Right lobe of liver (tissue), 4 donors: Measurements from ENCODE around the gene AJAP1.

ENCODE experiments used
- POLR2A ChIP-seq: fragments of 450-650 bp; IDR thresholded peaks from one replicate; pipeline ENCODE4 v1.6.1; 2017; ENCODE audit warnings: antibody characterized with exemption, mild to moderate bottlenecking
- TF ChIP-seq, protein P1 (sequence below), 4 donors: fragments of 200-600 bp in 3 of 4; fragments of 450-650 bp in 1 of 4; IDR thresholded peaks; one replicate each; pipeline versions ENCODE4 v1.5.1 to v1.8.0; 2016 to 2022; ENCODE audit warnings: antibody characterized with exemption in 4 of 4, mild to moderate bottlenecking in 2 of 4
- donor health status: DM: no; HTN: no; CAD: no.
- donor health status: DM: no; HTN: no; CAD: no.
- donor health status: DM: no; HTN: yes; CAD: no.

DNA sequence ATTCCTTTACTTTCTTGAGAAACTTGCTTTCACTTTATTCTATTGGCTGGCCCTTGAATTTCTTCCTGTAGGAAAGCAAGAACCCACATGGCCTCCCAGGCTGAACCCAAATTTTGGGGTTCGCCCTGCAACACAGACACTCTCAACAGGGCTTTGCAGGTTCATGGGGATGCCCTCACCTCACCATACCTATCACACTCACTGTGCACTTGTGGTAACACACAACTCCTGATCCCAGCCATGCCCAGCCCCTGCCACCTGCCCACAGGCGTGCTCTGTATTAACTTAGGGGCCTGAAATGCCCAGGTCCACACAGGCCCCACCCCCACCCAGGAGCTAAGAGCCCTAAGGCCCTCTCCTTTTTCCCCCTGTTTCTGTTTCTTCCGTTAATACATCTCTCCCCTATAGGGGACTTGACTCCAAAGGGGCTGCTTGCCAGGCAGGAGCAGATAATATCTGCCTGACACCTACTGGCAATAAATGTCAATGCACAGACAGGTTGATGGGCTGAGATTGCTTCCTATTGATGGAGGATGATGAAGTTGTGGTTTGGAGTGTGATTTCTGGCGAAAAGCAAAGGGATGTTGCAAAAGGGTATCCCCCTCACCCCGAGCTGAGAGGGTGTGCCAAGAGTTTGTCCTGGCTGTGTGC is 171.5 kb downstream of the AJAP1 start:
- no peak for TF ChIP-seq POLR2A
- TF ChIP-seq, protein P1, sequence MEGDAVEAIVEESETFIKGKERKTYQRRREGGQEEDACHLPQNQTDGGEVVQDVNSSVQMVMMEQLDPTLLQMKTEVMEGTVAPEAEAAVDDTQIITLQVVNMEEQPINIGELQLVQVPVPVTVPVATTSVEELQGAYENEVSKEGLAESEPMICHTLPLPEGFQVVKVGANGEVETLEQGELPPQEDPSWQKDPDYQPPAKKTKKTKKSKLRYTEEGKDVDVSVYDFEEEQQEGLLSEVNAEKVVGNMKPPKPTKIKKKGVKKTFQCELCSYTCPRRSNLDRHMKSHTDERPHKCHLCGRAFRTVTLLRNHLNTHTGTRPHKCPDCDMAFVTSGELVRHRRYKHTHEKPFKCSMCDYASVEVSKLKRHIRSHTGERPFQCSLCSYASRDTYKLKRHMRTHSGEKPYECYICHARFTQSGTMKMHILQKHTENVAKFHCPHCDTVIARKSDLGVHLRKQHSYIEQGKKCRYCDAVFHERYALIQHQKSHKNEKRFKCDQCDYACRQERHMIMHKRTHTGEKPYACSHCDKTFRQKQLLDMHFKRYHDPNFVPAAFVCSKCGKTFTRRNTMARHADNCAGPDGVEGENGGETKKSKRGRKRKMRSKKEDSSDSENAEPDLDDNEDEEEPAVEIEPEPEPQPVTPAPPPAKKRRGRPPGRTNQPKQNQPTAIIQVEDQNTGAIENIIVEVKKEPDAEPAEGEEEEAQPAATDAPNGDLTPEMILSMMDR (IDR thresholded peaks at IDR 0.05) = peak in 3 of 4 donors; percentile 31 to 42 (median 32)
